A673 (cell line): ENCODE measurements around the gene DDHD1. TPM values are rescaled to one million over a fixed set of nuclear protein-coding genes. Genes with fewer than 3 reads are reported as not detected.

Experiments
- BruUV-seq: library from RNA; stranded (reverse); fragments of 400-500 nt; replicated peaks from 2 replicates; lab custom pipeline; 2021; lab: Mats Ljungman, UMichigan
- CTCF ChIA-PET: fragments of 300-600 bp; sonication (Branson Sonifier 250); formaldehyde crosslinking; loops from one replicate; lab custom pipeline; 2022; ENCODE audit warnings: antibody characterized with exemption; lab: Charles Lee
- POLR2A ChIA-PET: fragments of 300-600 bp; sonication (Branson Sonifier 250); formaldehyde crosslinking; loops from one replicate; lab custom pipeline; 2022; ENCODE audit warnings: antibody characterized with exemption; ENCODE audit not compliant: low non-redundant PET; lab: Charles Lee
- DNase-seq: peaks from one replicate; pipeline ENCODE4 v3.0.0-alpha.2; 2015; ENCODE audit warnings: low spot score
- H3K27ac ChIP-seq: fragments of 200-600 bp; sonication (generic); 2 replicates; pipeline ENCODE4 v1.5.1; 2016; ENCODE audit warnings: mixed run types, low read depth, mild to moderate bottlenecking, mixed read lengths, antibody characterized with exemption, low read length; ENCODE audit not compliant: poor library complexity, severe bottlenecking
- H3K27me3 ChIP-seq: fragments of 200-600 bp; sonication (generic); replicated peaks from 2 replicates; pipeline ENCODE4 v1.6.1; 2017; ENCODE audit warnings: mixed run types, low read depth, mild to moderate bottlenecking, mixed read lengths, antibody characterized with exemption, low read length; ENCODE audit not compliant: insufficient read depth, poor library complexity
- H3K36me3 ChIP-seq: fragments of 200-600 bp; sonication (generic); 2 replicates; pipeline ENCODE4 v1.6.1; 2016; ENCODE audit warnings: mixed run types, mild to moderate bottlenecking, mixed read lengths, antibody characterized with exemption, low read length; ENCODE audit not compliant: insufficient read depth, poor library complexity, severe bottlenecking
- H3K4me1 ChIP-seq: fragments of 200-600 bp; sonication (generic); 2 replicates; pipeline ENCODE4 v1.6.1; 2017; ENCODE audit warnings: mixed run types, mild to moderate bottlenecking, mixed read lengths, antibody characterized with exemption, low read length; ENCODE audit not compliant: insufficient read depth, poor library complexity, severe bottlenecking
- H3K4me3 ChIP-seq: fragments of 200-600 bp; sonication (generic); 2 replicates; pipeline ENCODE4 v1.5.1; 2016; ENCODE audit warnings: low read depth, mixed run types, mild to moderate bottlenecking, mixed read lengths, low read length; ENCODE audit not compliant: poor library complexity, severe bottlenecking
- H3K9me3 ChIP-seq: fragments of 200-600 bp; sonication (generic); 2 replicates; pipeline ENCODE4 v1.6.1; 2016; ENCODE audit warnings: mixed run types, low read depth, mild to moderate bottlenecking, mixed read lengths, antibody characterized with exemption, low read length; ENCODE audit not compliant: poor library complexity, severe bottlenecking
- CTCF ChIP-seq: fragments of 300-800, 200-600 bp; sonication (generic); conservative IDR thresholded peaks from 2 replicates; pipeline ENCODE4 v1.5.1; 2017; ENCODE audit warnings: low read depth, mild to moderate bottlenecking, antibody characterized with exemption, low read length, moderate library complexity, mixed read lengths
- EZH2 ChIP-seq: fragments of 200-600 bp; sonication (generic); IDR thresholded peaks from 2 replicates; pipeline ENCODE4 v1.6.1; 2017; ENCODE audit warnings: borderline replicate concordance, low read depth, mild to moderate bottlenecking, mixed read lengths, antibody characterized with exemption, low read length; ENCODE audit not compliant: poor library complexity, severe bottlenecking
- intact Hi-C: fragments of 100-400 bp; cut with micrococcal nuclease; formaldehyde crosslinking; loops from one replicate; pipeline ENCODE4 v1.10.0; 2022; ENCODE audit not compliant: unreplicated experiment
- total RNA-seq: library from RNA; stranded (reverse); gene quantifications from 2 replicates; pipeline ENCODE4 v1.2.3, GENCODE V29; 2021

The DDHD1 gene
- total RNA-seq, 1 experiment from 2014 or later = 21.9 TPM

DNA sequence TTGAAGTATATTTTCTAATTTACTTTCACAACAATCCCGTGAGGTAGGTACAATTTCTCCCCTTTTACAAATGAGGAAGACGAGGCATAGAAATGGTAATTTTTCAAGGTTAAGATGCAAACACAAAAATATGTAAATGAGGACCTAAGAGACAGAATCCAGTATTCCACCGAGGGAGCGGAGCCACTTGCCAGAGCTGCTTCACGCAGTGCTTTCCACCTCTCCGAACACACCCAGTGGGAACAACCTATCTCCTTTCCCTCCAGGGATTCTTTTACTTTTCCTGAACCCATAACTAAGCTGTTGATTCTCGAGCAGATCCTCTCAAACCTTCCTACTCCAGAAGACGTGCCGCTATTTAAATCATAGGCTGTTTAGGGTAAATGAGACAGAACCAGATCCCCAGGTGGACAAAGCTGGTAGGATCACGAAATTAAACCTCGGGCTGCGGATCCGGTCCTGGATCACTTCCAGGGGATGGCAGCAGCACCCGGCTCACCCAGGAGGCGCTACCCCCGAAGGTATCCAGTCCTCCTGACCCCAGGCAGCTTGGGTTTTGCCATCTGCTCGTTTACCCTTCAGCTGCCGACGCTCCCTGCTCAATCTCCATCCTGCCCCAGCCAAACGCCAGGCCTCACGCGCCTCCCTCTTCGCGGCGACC lies 1.5 kb downstream of the DDHD1 start:
- ChIA-PET CTCF (no interaction called here), POLR2A (no interaction called here)
- Histone ChIP-seq H3K27ac (peak overlapping the region; percentile 83), H3K4me1 (peaks cover 18% of the 10 kb centered on the region), H3K27me3 (no peaks in the 10 kb centered on the region), H3K36me3 (no peaks in the 10 kb centered on the region), H3K9me3 (no peaks in the 10 kb centered on the region), H3K4me3 (peak overlapping the region; percentile 97)
- BruUV-seq = no TSS peak
- TF ChIP-seq EZH2 (no peak), CTCF (peak; percentile 11; the same call in 1 of the 2 replicates)
- DNase-seq = peak; percentile 63
- intact Hi-C loops = no loop called here

- Histone ChIP-seq H3K27me3 (no peaks in the 10 kb centered on the region), H3K9me3 (no peaks in the 10 kb centered on the region), H3K4me1 (peaks cover 18% of the 10 kb centered on the region), H3K36me3 (no peaks in the 10 kb centered on the region), H3K4me3 (no peak overlapping the region), H3K27ac (no peak overlapping the region)
- ChIA-PET POLR2A (interaction anchor here (1.0 kb wide), 1 partner anchor 40 kb away, joined by 4 read pairs; no protein-coding TSS in a partner anchor), CTCF (no interaction called here)
- no peak for DNase-seq
- intact Hi-C loops = no loop called here
- no TSS peak for BruUV-seq
- TF ChIP-seq CTCF (no peak), EZH2 (no peak)
Measured at GRCh38 chr14:53149668-53150316, 3.3 kb downstream of the DDHD1 start.

GRCh38 chr14:53148671-53149070 lies 4.5 kb downstream of the DDHD1 start:
- H3K27ac ChIP-seq = no peak overlapping the region
- no peaks in the 10 kb centered on the region for H3K27me3 ChIP-seq
- ChIA-PET POLR2A (no interaction called here), CTCF (no interaction called here)
- TF ChIP-seq CTCF (no peak), EZH2 (no peak)
- peaks cover 18% of the 10 kb centered on the region for H3K4me1 ChIP-seq
- intact Hi-C loops = no loop called here
- peaks cover 2% of the 10 kb centered on the region for H3K9me3 ChIP-seq
- H3K4me3 ChIP-seq = no peak overlapping the region
- DNase-seq = no peak
- no peaks in the 10 kb centered on the region for H3K36me3 ChIP-seq
- no TSS peak for BruUV-seq
